H1 (cell line): ENCODE results near the gene KIF26A. TPM values are rescaled to one million over a fixed set of nuclear protein-coding genes. Genes with fewer than 3 reads are reported as not detected.

ENCODE experiments used
- CHD7 ChIP-seq: fragments of 300-600 bp; sonication (generic); IDR thresholded peaks from 2 replicates; pipeline ENCODE4 v1.7.1; 2012; ENCODE audit warnings: low read length, moderate library complexity, mild to moderate bottlenecking, inconsistent platforms; ENCODE audit not compliant: insufficient replicate concordance
- EP300 ChIP-seq, 2 experiments: IDR thresholded peaks; 1 replicate in 1 of 2; 2 replicates in 1 of 2; pipeline ENCODE4 v1.6.1; 2011 to 2012; ENCODE audit warnings: low read depth in 2 of 2, low read length in 2 of 2, mild to moderate bottlenecking in 2 of 2, borderline replicate concordance in 1 of 2, inconsistent platforms in 1 of 2, moderate library complexity in 1 of 2
- FOSL1 ChIP-seq: IDR thresholded peaks from 2 replicates; pipeline ENCODE4 v1.6.1; 2011; ENCODE audit warnings: mild to moderate bottlenecking, low read depth, low read length, moderate library complexity; ENCODE audit not compliant: insufficient read depth
- GTF2F1 ChIP-seq: IDR thresholded peaks from 2 replicates; pipeline ENCODE4 v1.6.1; 2012; ENCODE audit warnings: low read depth, low read length, improper control_type of control experiment, borderline replicate concordance
- KDM1A ChIP-seq: fragments of 200-600, 300-600 bp; sonication (generic); IDR thresholded peaks from 2 replicates; pipeline ENCODE4 v1.7.1; 2016; ENCODE audit warnings: mild to moderate bottlenecking, low read length, borderline replicate concordance
- MAX ChIP-seq: IDR thresholded peaks from 2 replicates; pipeline ENCODE4 v1.6.1; 2012; ENCODE audit warnings: inconsistent platforms
- NRF1 ChIP-seq: IDR thresholded peaks from 2 replicates; pipeline ENCODE4 v1.6.1; 2011; ENCODE audit warnings: mild to moderate bottlenecking, low read depth, low read length, improper control_type of control experiment
- POU5F1 ChIP-seq: IDR thresholded peaks from 2 replicates; pipeline ENCODE4 v1.6.1; 2011; ENCODE audit warnings: low read depth, mild to moderate bottlenecking, low read length, moderate library complexity
- SIX5 ChIP-seq: IDR thresholded peaks from 2 replicates; pipeline ENCODE4 v1.6.1; 2011; ENCODE audit warnings: mild to moderate bottlenecking, low read depth, low read length
- SRF ChIP-seq: IDR thresholded peaks from 2 replicates; pipeline ENCODE4 v1.6.1; 2011; ENCODE audit warnings: mild to moderate bottlenecking, low read depth, low read length, moderate library complexity
- SUZ12 ChIP-seq: fragments of 200-600 bp; sonication (generic); IDR thresholded peaks from 2 replicates; pipeline ENCODE4 v1.6.1; 2012; ENCODE audit warnings: mild to moderate bottlenecking, inconsistent platforms, low read length, moderate library complexity, mixed read lengths
- ZNF274 ChIP-seq: IDR thresholded peaks from 2 replicates; pipeline ENCODE4 v1.7.0; 2012; ENCODE audit warnings: low read length, borderline replicate concordance; ENCODE audit errors: extremely low read depth
- polyA plus RNA-seq, 7 experiments: library from polyadenylated mRNA; depleted of rRNA in 3 of 7; stranded (reverse) in 5 of 7; unstranded in 2 of 7; fragments of >200 nt in 5 of 7; fragments of 200-250 nt in 2 of 7; gene quantifications; 1 replicate in 5 of 7; 2 replicates in 1 of 7; 4 replicates in 1 of 7; pipeline versions ENCODE4 v1.2.1 to v1.2.3, GENCODE V29; 2011 to 2013; ENCODE audit warnings: missing spikeins in 2 of 7, mixed read lengths in 2 of 7
- total RNA-seq: library from RNA; stranded (reverse); fragmentation: NEBNext Ultra II Directional; extraction: Animal tissue kit (Norgen Biotek cat#: 25700); gene quantifications from 2 replicates; pipeline ENCODE4 v1.2.1, GENCODE V29; 2021

Gene KIF26A
- total and polyA plus RNA-seq, 2 of the 8 experiments (the other 6 are each of a cell fraction or from before 2014, with no cell fraction given): 11.5 to 41.6 TPM

DNA sequence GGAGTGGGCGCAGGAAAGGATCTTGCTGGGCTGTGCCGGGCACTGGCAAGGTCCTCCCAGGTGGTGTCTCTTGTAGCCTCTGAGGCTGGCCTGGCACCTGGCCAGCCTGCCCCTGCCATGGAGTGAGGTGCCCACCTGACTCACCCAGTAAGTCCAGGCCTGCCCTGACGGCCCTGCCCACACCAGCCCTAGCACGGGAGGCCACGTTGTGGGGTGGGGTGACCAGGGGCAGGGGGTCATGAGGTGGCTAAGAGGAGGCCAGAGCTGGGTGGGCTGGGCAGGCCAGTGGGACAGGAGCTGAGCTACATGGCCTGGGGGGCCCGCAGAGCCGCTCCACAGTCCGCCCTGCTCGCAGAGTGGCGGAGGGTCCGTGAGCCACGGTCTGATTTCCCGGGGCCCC is 45.4 kb downstream of the KIF26A start (continued):
- TF ChIP-seq CHD7: no peak
- no peak for TF ChIP-seq GTF2F1
- TF ChIP-seq FOSL1: no peak
- TF ChIP-seq EP300 (IDR thresholded peaks at IDR 0.05; ENCODE audit: borderline replicate concordance in 1 of 2, low read depth in 2 of 2, low read length in 2 of 2): no peak
- no peak for TF ChIP-seq NRF1
- TF ChIP-seq ZNF274: no peak
- TF ChIP-seq KDM1A: no peak
- no peak for TF ChIP-seq POU5F1
- no peak for TF ChIP-seq MAX
- TF ChIP-seq SUZ12: no peak
- no peak for TF ChIP-seq SIX5
- no peak for TF ChIP-seq SRF
